NCI-H510A treated with DMSO at 0.1 percent for 48 hours (cell line): Measurements from ENCODE around the gene TESMIN.

ENCODE experiments used
- DNase-seq: peaks from one replicate; lab custom pipeline; 2025; lab: John Stamatoyannopoulos, UW

Gene TESMIN

DNA sequence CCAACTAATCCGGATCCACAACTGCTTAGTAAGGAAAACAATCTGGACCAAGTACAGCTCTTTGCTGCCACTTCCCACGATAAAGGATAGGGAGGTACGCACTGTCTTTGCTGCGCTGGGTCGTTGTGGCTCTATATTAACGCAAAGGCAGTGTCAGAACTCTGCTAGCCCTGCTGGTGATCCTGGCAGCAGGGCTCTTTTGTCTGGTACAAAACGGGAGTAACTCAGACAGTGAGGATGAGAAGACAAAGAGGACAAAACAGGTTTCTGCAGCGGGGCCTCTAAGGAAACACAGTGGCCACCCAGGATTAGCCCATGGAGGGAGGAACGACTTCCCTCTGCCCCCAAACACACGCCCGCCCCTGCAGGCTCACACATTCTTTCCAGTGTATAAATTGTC, 40.9 kb downstream of the TESMIN start:
- no peak for DNase-seq

DNA sequence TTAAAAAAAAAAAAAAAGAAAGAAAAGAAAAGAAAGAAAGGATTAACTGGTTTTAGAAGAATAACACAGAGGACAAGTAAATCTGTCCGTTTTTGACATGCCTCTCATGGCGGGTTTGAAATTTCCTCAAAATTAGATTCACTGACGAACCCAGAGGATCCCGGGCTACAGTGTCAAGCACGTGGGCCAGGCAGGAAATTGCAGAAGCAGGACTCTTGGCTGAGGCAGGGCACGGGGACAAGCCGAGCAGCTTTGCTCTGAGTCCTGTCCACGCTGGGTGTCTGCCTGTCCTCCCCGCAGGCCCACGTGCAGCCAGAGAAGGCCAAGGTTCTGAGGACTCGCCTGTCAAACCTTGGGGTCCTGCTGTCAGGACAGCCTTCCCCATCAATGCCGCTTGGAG, 42.3 kb downstream of the TESMIN start:
- DNase-seq, result no peak

DNA sequence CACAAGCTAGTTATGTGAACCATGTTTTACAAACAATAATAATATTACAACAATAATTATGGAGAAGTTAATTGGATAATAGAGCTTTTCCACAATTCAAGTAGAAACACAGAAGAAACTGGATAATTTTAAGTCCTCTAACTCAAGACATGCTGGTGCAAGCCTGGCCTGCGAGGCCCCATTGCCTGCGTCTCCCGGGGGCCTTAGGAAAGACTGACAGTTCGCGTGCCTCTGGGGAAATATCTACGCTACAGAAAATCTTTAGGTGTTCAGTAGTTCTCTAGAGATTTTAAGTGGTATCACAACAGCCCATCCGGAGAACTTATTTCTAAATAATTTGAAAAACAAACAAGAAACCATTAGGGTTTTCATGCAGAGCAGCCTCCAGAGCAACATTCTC, 43.8 kb downstream of the TESMIN start:
- DNase-seq, result no peak

DNA sequence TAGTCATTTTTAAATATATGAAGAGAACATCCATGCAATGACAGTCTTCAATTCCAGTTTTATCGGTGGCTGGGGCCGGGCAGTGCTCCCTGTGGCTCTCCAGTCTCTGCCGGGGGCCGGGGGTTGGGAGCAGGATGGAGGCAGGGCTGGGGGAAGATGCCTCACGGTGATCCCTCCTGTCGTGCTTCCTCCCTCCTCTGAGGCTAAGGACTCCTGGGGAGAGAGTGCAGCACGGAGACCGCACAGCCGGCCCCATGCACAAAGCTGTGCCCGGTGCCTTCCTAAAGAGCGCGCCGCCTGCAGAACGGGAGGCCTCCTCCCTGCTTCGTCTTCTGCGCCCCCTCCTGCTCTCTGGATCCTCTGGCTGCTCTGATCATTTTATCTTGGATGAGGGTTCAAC, 46.4 kb downstream of the TESMIN start:
- DNase-seq, result no peak

GRCh38 chr11:68698993-68699392, 52.3 kb downstream of the TESMIN start:
- no peak for DNase-seq

- DNase-seq, result no peak
These were observed 55.8 kb downstream of the TESMIN start for GRCh38 chr11:68695531-68695930.

GRCh38 chr11:68694431-68695297, 56.7 kb downstream of the TESMIN start:
- no peak for DNase-seq

DNA sequence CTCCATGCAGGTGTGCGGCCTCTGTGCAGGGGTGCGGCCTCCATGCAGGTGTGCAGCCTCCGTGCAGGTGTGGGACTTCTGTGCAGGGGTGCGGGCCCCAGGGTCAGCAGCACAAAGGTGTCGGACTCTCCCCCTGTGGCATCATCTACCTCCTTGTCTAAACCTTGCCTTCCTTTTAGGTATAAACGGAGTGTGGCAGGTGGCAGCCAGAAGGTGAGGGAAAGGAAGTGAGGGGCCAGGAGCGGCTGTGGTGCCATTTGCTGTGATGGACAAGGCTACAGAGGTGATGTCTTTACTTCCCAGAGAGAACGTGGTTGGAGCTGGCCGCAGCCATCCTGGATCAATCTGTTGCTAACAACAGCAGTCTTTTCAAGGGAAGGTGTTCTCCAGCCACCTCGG, 57.8 kb downstream of the TESMIN start:
- DNase-seq, result no peak

DNA sequence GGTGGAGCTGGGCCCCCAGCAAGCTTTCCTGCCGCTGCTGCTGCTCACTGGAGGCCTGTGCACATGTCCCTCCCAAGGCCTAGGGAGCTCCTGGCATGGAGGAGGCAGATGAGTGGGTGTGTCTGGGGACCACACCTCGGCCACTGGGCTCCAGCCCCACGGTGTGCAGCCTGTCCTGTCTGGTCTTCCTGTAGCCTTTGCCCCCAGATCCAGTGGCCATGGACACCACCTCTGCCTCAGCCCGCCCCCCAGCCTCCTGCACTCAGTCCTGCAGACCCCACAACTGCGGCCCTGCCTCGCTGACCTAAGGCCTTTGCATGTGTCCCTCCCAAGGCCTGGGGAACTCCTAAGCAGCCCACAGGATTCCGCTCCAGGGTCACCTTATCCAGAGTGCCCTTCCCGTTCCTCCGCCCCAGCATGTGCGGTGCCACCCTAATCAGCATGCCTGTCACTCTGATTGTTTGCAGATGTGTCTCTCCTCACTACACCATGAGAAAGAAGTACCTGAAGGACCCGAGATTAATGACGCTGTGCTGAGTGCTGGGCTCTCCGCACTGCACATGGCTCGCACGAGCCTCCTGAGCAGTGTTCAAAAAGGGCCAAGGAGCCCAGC, 58.3 kb downstream of the TESMIN start:
- DNase-seq, result no peak

DNA sequence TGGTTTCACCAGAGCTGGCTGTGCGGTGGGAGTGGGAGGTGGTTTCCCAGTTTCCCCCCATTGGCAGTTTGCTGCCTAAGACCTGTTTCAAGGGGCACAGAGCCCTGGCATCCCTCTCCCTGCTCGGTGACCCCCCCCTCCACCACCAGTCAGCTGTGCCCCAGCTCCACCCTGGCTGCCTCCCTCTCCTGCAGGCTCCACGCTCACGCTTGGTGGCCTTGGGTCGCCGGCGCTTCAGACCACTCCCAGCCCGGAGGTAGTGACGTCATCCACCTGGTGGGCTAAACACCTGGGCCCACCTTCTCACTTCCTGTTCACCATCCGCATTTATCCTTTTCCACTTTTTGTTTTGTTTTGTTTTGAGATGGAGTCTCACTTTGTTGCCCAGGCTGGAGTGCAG, 59.2 kb downstream of the TESMIN start:
- DNase-seq, result no peak

DNA sequence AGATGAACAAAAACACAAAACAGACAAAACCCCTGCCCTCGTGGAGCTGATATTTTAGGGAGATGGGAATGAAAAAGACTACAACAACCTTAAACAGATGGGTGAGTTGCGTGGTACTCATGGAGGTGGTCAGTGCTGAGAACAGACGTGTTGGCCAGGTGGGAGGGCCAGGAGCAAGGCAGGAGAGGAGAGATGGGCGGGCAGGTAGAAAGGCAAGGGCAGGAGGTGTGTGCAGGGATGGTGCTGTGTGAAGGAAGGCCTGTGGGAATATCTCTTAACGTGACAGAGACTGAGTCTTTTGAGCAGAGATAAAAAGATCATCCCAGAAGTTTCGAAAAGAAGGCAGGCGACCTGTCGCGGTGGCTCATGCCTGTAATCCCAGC, 59.9 kb downstream of the TESMIN start:
- DNase-seq, result no peak

DNA sequence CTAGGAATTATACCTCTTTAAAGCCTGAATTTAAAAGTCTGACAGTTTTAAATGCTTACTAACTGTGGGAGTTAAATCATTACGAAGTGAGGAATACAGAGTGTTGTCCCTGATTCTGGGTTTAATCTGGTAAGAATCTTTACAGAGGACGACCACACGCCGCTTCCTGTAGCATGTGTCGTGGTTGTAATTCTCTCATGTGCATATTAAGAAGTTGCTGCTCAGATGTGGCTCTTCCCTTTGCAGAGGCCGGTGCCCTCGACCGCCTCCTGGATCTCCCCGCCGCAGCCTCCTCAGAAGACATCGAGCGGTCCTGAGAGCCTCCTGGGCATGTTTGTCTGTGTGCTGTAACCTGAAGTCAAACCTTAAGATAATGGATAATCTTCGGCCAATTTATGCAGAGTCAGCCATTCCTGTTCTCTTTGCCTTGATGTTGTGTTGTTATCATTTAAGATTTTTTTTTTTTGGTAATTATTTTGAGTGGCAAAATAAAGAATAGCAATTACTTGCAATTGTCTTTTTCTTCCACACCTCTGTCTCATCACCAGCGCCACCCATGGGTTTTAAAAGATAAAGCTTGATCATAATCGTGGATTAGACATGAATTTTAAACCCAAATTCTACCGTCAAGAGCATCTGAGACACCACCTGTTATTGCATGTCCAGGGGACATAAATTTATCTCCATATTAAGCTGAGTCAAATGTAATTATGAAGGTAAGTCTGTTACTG, 60.5 kb downstream of the TESMIN start:
- no peak for DNase-seq

- no peak for DNase-seq
These were observed 61.3 kb downstream of the TESMIN start for GRCh38 chr11:68689737-68690625.

- DNase-seq, result no peak
These were observed 62.4 kb downstream of the TESMIN start for GRCh38 chr11:68688881-68689280.

DNA sequence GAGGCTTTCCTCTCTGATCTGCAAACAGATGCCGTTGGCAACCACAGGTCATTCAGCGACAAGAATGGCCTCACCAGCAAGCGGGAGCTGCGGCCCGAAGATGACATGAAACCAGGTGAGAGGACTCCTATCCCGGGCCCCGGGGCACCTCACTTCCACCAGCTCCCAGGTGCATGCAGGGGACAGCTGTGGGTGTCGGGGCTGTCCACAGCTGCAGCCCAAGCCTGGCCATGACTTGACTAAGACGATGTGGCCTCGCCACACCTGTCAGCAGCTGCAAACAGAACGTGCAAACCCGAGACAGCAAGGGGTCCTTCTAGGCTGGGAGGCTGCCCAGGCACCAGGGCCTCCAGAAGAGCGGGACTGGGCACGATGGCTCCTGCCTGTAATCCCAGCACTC, 63.3 kb downstream of the TESMIN start:
- no peak for DNase-seq

GRCh38 chr11:68687311-68687710, 64.0 kb downstream of the TESMIN start:
- DNase-seq, result no peak

DNA sequence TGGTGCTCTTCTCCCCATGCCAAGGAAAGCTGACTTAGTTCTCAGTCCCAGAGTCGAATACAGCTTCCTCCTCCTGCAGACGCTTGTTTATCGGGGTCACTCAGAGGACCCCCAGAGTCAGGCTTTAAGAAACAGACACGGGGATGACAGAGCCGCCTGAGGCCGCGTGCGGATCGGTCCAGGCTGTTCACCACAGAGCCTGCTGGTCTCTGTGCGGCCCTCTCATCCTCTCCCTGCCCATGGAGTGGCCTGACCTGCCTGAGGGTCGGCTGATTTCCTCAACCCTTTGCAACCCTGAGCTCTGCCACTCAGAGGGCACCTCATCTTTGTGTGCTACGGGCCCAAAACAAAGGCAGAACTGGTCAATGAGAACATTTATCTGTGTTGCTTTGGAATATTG, 64.8 kb downstream of the TESMIN start:
- no peak for DNase-seq

DNA sequence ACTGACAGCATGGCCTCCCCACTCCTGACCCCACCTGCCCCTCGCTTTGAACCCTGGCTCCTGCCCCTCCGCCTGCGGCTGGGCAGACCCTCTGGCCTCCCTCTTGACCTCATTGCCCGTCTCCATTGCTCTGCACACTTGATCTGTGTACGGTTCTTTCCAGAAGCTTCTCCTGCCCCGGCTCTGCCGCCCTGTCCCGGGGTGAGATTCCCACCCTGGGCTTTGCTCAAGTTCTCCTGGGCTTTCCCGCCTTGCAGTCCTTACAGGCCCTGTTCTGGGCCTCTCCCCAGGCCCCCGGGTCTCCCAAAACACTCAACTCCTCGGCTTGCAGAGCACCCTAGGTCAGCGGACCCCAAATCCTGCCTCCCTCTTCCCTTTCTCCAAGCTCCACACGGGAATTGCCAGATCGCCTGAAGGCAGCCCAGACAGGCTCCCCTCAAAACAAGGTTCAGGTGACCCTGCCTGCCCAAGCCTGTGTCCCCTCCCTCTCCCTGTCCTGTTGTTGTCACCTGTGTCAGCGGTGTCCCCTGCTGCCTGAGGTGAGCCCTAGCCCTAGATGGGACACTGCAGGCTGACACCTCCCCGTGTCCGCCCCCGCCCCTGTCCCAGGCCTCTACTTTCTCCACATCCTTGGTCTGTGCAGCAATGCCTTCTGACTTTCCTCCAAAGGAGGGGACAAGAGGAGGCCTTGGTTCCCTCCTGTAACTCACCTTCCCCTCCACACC, 65.5 kb downstream of the TESMIN start:
- no peak for DNase-seq

DNA sequence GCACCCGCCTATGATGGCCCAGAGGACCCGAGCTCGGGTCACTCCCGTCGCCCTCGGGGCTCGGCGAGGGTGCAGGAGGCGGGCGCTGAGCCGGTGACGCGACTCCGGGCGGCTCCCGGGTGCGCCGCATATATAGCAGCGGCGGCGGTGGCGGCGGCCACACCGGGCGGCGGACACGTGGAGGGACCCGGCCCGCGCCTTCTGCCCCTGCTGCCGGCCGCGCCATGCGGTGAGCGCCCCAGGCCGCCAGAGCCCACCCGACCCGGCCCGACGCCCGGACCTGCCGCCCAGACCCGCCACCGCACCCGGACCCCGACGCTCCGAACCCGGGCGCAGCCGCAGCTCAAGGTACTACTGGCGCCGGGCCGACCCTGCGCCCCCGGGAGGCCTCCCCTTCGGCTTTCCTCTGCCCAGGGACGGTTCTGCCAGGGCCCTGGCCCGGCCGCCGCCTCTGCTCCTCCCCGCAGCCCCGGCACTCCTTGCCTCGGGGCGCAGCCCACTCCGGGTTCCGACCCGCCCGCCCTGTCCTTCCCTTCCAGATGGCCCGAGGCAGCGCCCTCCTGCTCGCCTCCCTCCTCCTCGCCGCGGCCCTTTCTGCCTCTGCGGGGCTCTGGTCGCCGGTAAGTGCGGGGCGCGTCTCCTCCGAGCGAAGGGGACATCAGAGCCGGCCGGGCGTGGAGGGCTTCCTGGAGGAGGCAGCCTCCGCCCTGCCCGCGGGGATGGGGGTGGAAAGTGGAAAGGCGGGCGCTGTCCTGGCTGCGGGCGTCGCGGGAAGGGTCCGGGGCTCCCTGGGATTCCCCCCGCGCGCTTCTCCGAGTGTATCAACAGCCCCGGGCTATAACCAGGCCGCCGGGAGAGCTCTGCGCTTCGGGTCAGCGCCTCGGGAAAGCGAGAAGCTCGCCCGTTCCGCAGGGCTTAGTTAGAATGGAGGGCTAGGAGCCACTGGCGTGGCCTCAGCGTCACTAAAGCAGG, 66.6 kb downstream of the TESMIN start, which contains the start of gene GAL:
Gene GAL, plus strand, starts transcription at position 160 of the 972 bp plus-strand sequence. Its CDS starts 380 bp downstream, at position 540.
- DNase-seq, result peak; percentile 14
